ENCODE data around the gene TMEM181.

- no peak for TF ChIP-seq CTCF (conservative IDR thresholded peaks at IDR 0.05; ENCODE audit: low read depth, low read length)
- no peak for TF ChIP-seq EZH2 (IDR thresholded peaks at IDR 0.05; ENCODE audit: borderline replicate concordance, low read depth, low read length, poor library complexity, severe bottlenecking)
Measured at GRCh38 chr6:158604048-158604406, 44.1 kb downstream of the TMEM181 start.
